Adipocyte (in vitro differentiated cells): ENCODE measurements around the gene DTX2.
"Not testable (repeated sequence)": the region's sequence is repeated elsewhere in the genome, so short reads cannot be mapped to it uniquely, and the experiment has no call there.

Experiments used
- DNase-seq: peaks from one replicate; pipeline ENCODE4 v3.0.0-alpha.2; 2015; ENCODE audit warnings: low read depth
- H3K27me3 ChIP-seq: replicated peaks from 2 replicates; pipeline ENCODE4 v1.7.0; 2013; ENCODE audit warnings: mild to moderate bottlenecking, low read length, moderate library complexity; ENCODE audit not compliant: control insufficient read depth, insufficient read depth
- H3K36me3 ChIP-seq: 2 replicates; pipeline ENCODE4 v1.7.0; 2013; ENCODE audit warnings: low read length, mild to moderate bottlenecking, moderate library complexity; ENCODE audit not compliant: control insufficient read depth, insufficient read depth, severe bottlenecking
- H3K4me1 ChIP-seq: 2 replicates; pipeline ENCODE4 v1.7.0; 2013; ENCODE audit warnings: mild to moderate bottlenecking, low read length, moderate library complexity; ENCODE audit not compliant: control insufficient read depth, insufficient read depth
- H3K4me3 ChIP-seq: 2 replicates; pipeline ENCODE4 v1.7.0; 2013; ENCODE audit warnings: mild to moderate bottlenecking, low read length, moderate library complexity
- H3K9ac ChIP-seq: 2 replicates; pipeline ENCODE4 v1.7.0; 2013; ENCODE audit warnings: mild to moderate bottlenecking, low read length, moderate library complexity
- H3K9me3 ChIP-seq: 2 replicates; pipeline ENCODE4 v1.7.0; 2013; ENCODE audit warnings: mild to moderate bottlenecking, low read length, moderate library complexity; ENCODE audit not compliant: control insufficient read depth

DTX2 gene

DNA sequence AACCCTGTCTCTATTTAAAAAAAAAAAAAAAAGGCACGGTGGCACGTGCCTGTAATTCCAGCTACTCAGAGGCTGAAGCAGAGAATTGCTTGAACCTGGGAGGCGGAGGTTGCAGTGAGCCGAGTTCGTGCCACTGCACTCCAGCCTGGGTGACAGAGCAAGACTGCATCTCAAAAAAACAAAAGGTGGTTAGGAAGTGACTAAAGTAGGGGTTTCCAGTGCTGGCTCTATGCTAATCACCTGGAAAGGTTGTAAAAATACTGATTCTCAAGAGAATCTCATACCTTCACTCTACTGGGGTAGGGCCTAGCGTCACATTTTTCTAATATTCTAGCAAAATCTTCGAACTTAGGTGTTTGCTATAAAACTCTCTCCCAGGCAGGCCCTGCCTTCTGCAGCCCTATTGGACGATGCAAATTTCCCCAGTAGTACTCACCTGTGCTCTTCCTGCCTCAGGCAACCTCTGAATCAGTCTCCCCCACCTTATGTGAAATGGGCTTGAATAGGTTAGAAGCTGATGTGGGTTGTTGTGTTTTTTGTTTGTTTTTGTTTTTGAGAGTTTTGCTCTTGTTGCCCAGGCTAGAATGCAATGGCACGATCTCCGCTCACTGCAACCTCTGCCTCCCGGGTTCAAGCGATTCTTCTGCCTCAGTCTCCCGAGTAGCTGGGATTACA, 33.2 kb upstream of the DTX2 start:
- Histone ChIP-seq H3K27me3 (no peaks in the 10 kb centered on the region), H3K36me3 (no peaks in the 10 kb centered on the region), H3K9ac (no peak overlapping the region), H3K9me3 (no peaks in the 10 kb centered on the region), H3K4me3 (no peak overlapping the region), H3K4me1 (peaks cover 8% of the 10 kb centered on the region)
- DNase-seq, result no peak

DNA sequence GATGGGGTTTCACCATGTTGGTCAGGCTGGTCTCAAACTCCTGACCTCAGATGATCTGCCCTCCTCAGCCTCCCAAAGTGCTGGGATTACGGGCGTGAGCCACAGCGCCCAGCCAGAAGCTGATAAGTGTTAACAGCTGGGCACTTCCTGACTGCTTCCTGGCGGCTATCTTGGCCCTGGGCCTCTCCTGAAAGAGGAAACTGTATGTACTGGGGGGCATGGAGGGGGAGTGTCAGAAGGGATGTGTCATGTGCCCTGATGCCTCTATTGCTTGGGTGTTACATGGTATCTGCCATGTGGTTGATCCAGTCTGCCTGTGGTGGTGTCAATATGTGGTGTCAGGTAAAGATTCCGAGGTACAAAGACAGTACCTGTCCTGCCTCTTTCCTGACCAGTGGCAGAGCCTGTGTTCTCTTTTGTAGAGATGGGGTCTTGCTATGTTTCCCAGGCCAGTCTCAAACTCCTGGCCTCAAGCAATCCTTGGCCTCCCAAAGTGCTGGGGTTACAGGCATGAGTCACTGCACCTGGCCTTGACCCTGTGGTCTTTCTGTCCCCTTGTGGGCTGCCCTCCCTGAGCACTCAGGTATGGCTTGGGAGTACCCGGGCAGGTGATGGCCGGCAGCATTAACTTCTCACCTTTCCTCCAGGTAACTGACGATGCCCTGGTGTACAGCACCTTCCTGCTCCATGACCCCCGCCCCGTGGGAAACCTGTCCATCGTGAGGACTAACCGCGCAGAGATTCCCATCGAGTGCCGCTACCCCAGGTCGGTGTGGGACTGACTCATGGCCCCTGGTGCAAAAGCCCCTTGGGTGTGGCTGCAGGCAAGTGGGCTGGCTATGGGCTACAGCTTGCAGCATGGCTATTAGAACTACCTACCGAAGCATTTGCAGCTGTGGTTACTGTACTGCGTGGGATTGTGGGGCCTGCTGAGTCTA, 32.4 kb upstream of the DTX2 start:
- no peak for DNase-seq
- Histone ChIP-seq H3K9me3 (no peaks in the 10 kb centered on the region), H3K9ac (no peak overlapping the region), H3K27me3 (no peaks in the 10 kb centered on the region), H3K4me1 (no peaks in the 10 kb centered on the region), H3K36me3 (no peaks in the 10 kb centered on the region), H3K4me3 (no peak overlapping the region)

DNA sequence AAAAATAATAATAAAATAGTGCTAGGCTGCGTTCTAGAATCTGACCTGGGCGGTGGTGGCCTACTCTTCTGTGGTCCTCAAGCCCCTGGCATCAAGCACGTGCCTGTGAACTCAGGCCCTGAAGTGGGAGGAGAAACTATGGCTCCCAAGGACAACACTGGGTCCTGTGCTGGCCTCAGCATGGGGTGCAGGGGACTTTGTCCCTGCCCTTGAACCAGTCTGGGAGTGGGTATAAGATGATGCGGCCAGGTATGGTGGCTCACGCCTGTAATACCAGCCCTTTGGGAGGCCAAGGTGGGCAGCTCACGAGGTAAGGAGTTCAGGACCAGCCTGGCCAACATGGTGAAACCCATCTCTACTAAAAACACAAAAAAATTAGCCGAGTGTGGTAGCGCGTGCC, 31.3 kb upstream of the DTX2 start:
- DNase-seq, result no peak
- no peak overlapping the region for H3K4me3 ChIP-seq
- H3K27me3 ChIP-seq, result no peaks in the 10 kb centered on the region
- H3K36me3 ChIP-seq, result no peaks in the 10 kb centered on the region
- no peaks in the 10 kb centered on the region for H3K9me3 ChIP-seq
- H3K4me1 ChIP-seq, result no peaks in the 10 kb centered on the region
- H3K9ac ChIP-seq, result no peak overlapping the region

DNA sequence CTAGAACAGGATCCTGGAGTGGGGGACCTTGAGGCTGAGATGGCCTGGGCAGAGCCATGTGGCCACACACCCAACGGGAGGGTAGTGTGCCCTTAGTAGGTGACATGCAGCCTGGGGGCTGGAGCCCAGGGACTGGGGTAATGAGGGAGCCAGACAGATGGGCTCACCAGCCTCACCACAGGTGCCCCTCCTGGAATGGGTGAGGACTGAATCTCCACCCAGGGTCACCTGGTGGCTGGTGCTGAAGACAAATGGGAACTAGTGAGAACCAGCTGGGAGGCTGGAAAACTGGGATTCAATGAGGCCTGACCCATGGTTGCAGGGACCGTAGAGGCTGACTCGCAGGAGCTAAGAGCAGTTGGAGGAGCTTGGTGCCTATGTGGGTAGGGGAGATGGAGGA, 30.7 kb upstream of the DTX2 start:
- Histone ChIP-seq H3K4me1 (no peaks in the 10 kb centered on the region), H3K9me3 (no peaks in the 10 kb centered on the region), H3K27me3 (no peaks in the 10 kb centered on the region), H3K36me3 (no peaks in the 10 kb centered on the region), H3K9ac (no peak overlapping the region), H3K4me3 (no peak overlapping the region)
- DNase-seq, result no peak

DNA sequence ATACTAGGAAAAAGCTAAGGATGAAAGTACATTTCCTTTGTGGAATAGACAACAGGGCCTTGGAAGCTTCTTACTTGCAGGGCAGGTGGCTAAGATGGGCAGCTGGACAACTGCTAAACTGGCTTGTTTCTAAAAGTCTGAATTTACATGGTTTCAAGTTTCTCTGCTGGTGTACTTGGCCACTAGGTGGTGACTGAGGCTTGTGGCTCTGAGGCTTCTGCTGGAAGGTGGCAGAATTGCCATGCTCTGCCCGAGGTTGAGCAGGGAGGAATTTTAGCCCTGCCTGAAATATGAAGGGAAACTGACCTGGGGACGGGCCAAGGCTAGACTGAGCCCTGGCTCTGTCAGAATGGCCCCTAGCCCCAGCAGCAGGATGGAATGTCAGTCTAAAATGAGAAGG, 23.6 kb upstream of the DTX2 start:
- not testable (repeated sequence) for H3K27me3 ChIP-seq, H3K4me3 ChIP-seq, H3K4me1 ChIP-seq, H3K9me3 ChIP-seq, H3K36me3 ChIP-seq, H3K9ac ChIP-seq
- peak; percentile 90 for DNase-seq

DNA sequence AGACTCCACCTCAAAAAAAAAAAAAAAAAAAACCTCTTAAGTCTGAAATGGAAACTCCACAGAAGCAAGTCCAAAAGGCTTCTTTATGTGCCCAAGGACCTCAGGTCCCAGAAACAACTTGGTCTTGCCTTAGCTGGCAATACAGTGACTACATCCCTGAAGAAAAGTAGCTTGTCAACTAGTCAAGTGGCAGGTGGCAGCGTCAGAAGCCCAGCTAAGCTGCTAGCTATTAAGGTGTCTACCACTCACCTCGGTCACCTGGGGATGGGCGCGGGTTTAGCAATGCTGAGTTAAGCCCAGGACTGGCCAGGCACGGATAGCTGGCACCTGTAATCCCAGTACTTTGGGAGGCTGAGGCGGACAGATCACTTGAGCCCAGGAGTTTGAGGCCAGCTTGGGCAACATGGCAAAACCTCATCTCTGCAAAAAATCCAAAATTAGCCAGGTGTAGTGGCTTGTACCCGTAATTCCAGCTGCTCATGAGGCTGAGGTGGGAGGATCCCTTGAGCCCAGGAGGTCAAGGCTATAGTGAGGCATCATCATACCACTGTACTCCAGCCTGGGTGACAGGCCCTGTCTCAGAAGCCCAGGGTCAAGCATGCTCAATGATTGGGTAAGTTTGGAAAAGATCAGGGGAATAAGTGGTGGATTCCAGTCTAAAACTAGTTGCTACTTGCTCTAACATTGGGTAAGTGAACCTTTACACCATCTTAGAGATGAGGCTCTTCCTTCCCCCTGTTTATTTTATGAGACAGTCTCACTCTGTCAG, 22.2 kb upstream of the DTX2 start:
- H3K4me3 ChIP-seq, H3K4me1 ChIP-seq: not testable (repeated sequence)

DNA sequence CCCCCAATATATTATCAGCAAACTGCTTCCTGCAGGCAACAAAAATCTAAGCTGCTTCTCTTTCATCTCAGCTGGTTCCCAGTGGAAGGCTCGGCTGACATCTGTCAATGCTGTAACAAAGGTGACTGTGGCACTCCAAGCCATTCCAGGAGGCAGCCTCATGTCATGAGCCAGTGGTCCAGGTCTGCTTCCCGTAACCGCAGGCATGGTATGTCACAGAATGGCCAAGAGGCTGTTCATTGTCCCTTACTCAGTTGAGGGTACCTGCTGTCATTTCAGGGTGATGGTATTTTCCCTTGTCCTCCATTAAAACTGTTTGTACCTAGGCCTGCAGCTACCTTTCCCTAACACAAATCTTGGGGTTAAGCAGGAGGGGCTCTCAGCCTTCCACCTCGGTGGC, 21.1 kb upstream of the DTX2 start:
- H3K27me3 ChIP-seq, H3K9ac ChIP-seq, H3K4me3 ChIP-seq, H3K9me3 ChIP-seq, H3K36me3 ChIP-seq, H3K4me1 ChIP-seq, DNase-seq: not testable (repeated sequence)

More for the DNA sequence above, 22.2 kb upstream of the DTX2 start:
- H3K9ac ChIP-seq, H3K36me3 ChIP-seq, H3K9me3 ChIP-seq, H3K27me3 ChIP-seq, DNase-seq: not testable (repeated sequence)

DNA sequence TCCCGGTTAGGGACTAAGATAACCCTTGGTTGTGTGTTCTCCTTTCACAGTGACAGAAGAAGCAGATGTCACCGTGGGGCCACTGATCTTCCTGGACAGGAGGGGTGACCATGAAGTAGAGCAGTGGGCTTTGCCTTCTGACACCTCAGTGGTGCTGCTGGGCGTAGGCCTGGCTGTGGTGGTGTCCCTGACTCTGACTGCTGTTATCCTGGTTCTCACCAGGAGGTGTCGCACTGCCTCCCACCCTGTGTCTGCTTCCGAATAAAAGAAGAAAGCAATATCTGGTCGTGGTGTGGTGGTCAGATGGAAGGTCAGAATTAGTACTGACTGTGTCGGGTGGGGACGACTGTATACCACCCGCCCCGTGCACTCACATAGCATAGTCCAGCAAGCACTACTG, 19.7 kb upstream of the DTX2 start:
- H3K4me3 ChIP-seq, H3K9me3 ChIP-seq, H3K9ac ChIP-seq, H3K27me3 ChIP-seq, DNase-seq, H3K36me3 ChIP-seq, H3K4me1 ChIP-seq: not testable (repeated sequence)

DNA sequence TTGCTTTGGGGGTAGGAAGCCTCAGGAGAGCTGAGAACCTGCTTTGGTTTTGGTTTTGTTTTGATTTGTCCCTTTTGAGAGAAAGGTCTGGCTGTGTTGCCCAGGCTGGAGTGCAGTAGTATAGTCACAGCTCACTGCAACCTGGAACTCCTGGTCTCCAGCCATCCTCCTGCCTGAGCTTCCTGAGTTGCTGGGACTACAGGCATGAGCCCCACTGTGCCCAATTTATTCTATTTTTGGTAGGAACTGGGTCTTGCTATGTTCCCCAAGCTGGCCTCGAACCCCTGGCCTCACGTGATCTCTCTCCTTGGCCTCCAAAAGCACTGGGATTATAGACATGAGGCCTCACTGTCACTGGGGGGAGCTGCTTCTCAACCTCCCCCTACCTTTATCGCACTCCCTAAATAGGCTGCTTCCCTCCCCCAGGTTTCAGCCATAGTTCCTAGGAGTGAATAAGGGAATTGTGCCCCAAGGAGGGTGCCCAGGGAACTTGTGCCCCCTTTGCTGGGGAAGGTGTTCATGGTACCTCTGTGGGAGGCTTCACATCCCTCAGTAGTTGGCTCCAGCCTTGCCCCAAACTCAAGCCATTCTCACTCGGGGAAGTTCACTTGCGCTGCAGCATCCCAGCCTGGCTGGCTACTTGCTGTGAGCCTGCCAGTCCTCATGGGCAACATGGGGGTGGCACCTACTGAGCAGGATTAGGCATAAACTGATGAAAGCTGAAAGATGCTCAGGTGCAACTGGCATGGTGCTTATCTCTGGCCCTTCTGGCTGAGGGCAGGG, 18.7 kb upstream of the DTX2 start:
- not testable (repeated sequence) for H3K4me3 ChIP-seq, H3K27me3 ChIP-seq, H3K4me1 ChIP-seq, H3K9me3 ChIP-seq, H3K9ac ChIP-seq, H3K36me3 ChIP-seq, DNase-seq

DNA sequence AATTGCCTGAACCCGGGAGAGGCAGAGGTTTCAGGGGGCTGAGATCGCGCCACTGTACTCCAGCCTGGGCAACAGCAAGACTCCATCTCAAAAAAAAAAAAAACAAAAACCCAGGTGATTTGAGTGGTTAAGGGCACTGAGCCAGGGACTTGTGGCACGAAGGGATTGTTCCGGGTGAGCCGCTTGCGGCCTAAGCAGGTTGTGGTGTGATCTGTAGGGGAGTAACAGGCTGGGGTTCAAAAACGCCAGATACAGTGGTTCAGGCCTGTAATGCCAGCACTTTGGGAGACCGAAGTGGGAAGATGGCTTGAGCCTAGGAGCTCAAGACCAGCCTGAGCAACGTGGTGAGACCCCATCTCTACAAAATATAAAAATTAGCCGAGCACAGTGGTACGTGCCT, 17.7 kb upstream of the DTX2 start:
- not testable (repeated sequence) for H3K27me3 ChIP-seq

DNA sequence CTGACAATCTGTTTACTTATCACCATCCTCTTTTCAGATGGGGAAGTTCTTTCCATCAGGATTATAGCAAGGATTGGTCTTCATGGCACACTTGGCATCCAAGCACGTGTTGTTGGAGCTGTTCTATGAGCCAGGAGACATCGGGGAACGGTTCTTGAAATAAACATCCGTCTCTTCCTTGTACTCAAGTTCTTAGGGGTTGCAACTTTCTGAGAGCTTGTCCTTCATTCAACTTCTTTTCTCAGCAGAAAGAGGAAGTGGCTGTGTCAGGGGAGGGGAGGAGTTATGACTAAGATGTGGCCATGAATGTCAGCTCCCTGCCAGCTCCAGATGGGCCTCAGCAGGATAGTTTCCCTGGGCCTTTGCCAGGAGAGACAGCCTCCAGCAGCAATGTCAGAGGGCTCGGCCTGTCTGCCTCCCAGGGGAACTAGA, 15.9 kb upstream of the DTX2 start:
- not testable (repeated sequence) for H3K4me3 ChIP-seq, H3K9me3 ChIP-seq, H3K9ac ChIP-seq, H3K4me1 ChIP-seq, H3K27me3 ChIP-seq, H3K36me3 ChIP-seq
- peak; percentile 39 for DNase-seq

More for the DNA sequence above, 17.7 kb upstream of the DTX2 start:
- H3K9ac ChIP-seq, H3K36me3 ChIP-seq, H3K4me1 ChIP-seq, DNase-seq, H3K9me3 ChIP-seq, H3K4me3 ChIP-seq: not testable (repeated sequence)
